GM19025 (cell line): ENCODE data around the gene TTC12.
A peak's percentile ranks its signal among the peaks of the same experiment; 100 is the strongest.

Source experiments
- ATAC-seq: cut with Tn5 transposase; IDR thresholded peaks from one replicate; pipeline ENCODE4 v1.9.1; 2021; ENCODE audit warnings: mild to moderate bottlenecking, low read depth, moderate library complexity; ENCODE audit not compliant: unreplicated experiment

The TTC12 gene

GRCh38 chr11:113314389-113315301 lies at the start of gene TTC12:
Gene TTC12, plus strand, starts transcription at chr11:113314583. Its CDS starts 1,675 bp downstream, at chr11:113316258.
- peak; percentile 99 for ATAC-seq

GRCh38 chr11:113265362-113265761 lies 49.0 kb upstream of the TTC12 start:
- no peak for ATAC-seq

- no peak for ATAC-seq
Measured at GRCh38 chr11:113267493-113267892, 46.9 kb upstream of the TTC12 start.

- ATAC-seq = no peak
Measured at GRCh38 chr11:113269096-113269495, 45.3 kb upstream of the TTC12 start.

GRCh38 chr11:113269636-113270035 lies 44.7 kb upstream of the TTC12 start:
- ATAC-seq = no peak

GRCh38 chr11:113270080-113270479 lies 44.3 kb upstream of the TTC12 start:
- ATAC-seq = no peak

- no peak for ATAC-seq
Measured at GRCh38 chr11:113271551-113272245, 42.7 kb upstream of the TTC12 start.

GRCh38 chr11:113272281-113272680 lies 42.1 kb upstream of the TTC12 start:
- ATAC-seq = no peak

- ATAC-seq = no peak
Measured at GRCh38 chr11:113272927-113273615, 41.3 kb upstream of the TTC12 start.

GRCh38 chr11:113273720-113274119 lies 40.7 kb upstream of the TTC12 start:
- ATAC-seq = no peak

- ATAC-seq = no peak
Measured at GRCh38 chr11:113274713-113275582, 39.4 kb upstream of the TTC12 start.

- no peak for ATAC-seq
Measured at GRCh38 chr11:113275602-113276001, 38.8 kb upstream of the TTC12 start.

GRCh38 chr11:113276466-113276865 lies 37.9 kb upstream of the TTC12 start:
- no peak for ATAC-seq

GRCh38 chr11:113277907-113278306 lies 36.5 kb upstream of the TTC12 start:
- ATAC-seq = no peak

GRCh38 chr11:113278481-113278880 lies 35.9 kb upstream of the TTC12 start:
- no peak for ATAC-seq

GRCh38 chr11:113278925-113279324 lies 35.5 kb upstream of the TTC12 start:
- ATAC-seq = no peak

- no peak for ATAC-seq
Measured at GRCh38 chr11:113279591-113279990, 34.8 kb upstream of the TTC12 start.

- ATAC-seq = no peak
Measured at GRCh38 chr11:113281052-113281725, 33.2 kb upstream of the TTC12 start.

GRCh38 chr11:113282898-113283437 lies 31.4 kb upstream of the TTC12 start:
- ATAC-seq = no peak
